ENCODE measurements around the gene CD8B2.
"Not testable (repeated sequence)": the region's sequence is repeated elsewhere in the genome, so short reads cannot be mapped to it uniquely, and the experiment has no call there.

Gene CD8B2

GRCh38 chr2:106552921-106553320, 65.8 kb downstream of the CD8B2 start:
- H3K4me3 Mint-ChIP-seq, result no peak overlapping the region
- H3K9me3 Mint-ChIP-seq, result peaks cover 3% of the 10 kb centered on the region
- H3K27ac Mint-ChIP-seq, result no peak overlapping the region
- H3K36me3 Mint-ChIP-seq (ENCODE audit: low read depth), result no peaks in the 10 kb centered on the region
- H3K4me1 Mint-ChIP-seq (ENCODE audit: low read depth), result no peaks in the 10 kb centered on the region
- no peak for DNase-seq
- H3K27me3 Mint-ChIP-seq, result peaks cover 7% of the 10 kb centered on the region

GRCh38 chr2:106553321-106553720, 66.2 kb downstream of the CD8B2 start:
- no peak overlapping the region for H3K27ac Mint-ChIP-seq
- no peak for DNase-seq
- no peaks in the 10 kb centered on the region for H3K36me3 Mint-ChIP-seq (ENCODE audit: low read depth)
- no peak overlapping the region for H3K4me3 Mint-ChIP-seq
- H3K9me3 Mint-ChIP-seq, result peaks cover 3% of the 10 kb centered on the region
- H3K27me3 Mint-ChIP-seq, result peaks cover 3% of the 10 kb centered on the region
- H3K4me1 Mint-ChIP-seq (ENCODE audit: low read depth), result no peaks in the 10 kb centered on the region

- Mint-ChIP-seq H3K27ac (no peak overlapping the region), H3K36me3 (ENCODE audit: low read depth) (no peaks in the 10 kb centered on the region), H3K4me1 (ENCODE audit: low read depth) (no peaks in the 10 kb centered on the region), H3K27me3 (no peaks in the 10 kb centered on the region), H3K4me3 (no peak overlapping the region), H3K9me3 (peaks cover 3% of the 10 kb centered on the region)
- DNase-seq, result no peak
These were observed 67.2 kb downstream of the CD8B2 start for GRCh38 chr2:106554411-106554810.

- DNase-seq, result no peak
- Mint-ChIP-seq H3K27ac (no peak overlapping the region), H3K27me3 (no peaks in the 10 kb centered on the region), H3K9me3 (peaks cover 3% of the 10 kb centered on the region), H3K4me3 (no peak overlapping the region), H3K4me1 (ENCODE audit: low read depth) (no peaks in the 10 kb centered on the region), H3K36me3 (ENCODE audit: low read depth) (no peaks in the 10 kb centered on the region)
These were observed 67.9 kb downstream of the CD8B2 start for GRCh38 chr2:106555053-106555452.

- H3K9me3 Mint-ChIP-seq; H3K36me3 Mint-ChIP-seq (ENCODE audit: low read depth); DNase-seq; H3K27me3 Mint-ChIP-seq; H3K27ac Mint-ChIP-seq; H3K4me3 Mint-ChIP-seq: not testable (repeated sequence)
- peaks cover 12% of the 10 kb centered on the region for H3K4me1 Mint-ChIP-seq (ENCODE audit: low read depth)
These were observed 72.6 kb downstream of the CD8B2 start for GRCh38 chr2:106559786-106560185.

GRCh38 chr2:106560773-106561172, 73.6 kb downstream of the CD8B2 start:
- Mint-ChIP-seq H3K27ac (no peak overlapping the region), H3K4me1 (ENCODE audit: low read depth) (peaks cover 19% of the 10 kb centered on the region), H3K27me3 (no peaks in the 10 kb centered on the region), H3K9me3 (peaks cover 3% of the 10 kb centered on the region), H3K36me3 (ENCODE audit: low read depth) (no peaks in the 10 kb centered on the region), H3K4me3 (no peak overlapping the region)
- no peak for DNase-seq

GRCh38 chr2:106561356-106561755, 74.2 kb downstream of the CD8B2 start:
- H3K36me3 Mint-ChIP-seq (ENCODE audit: low read depth), result no peaks in the 10 kb centered on the region
- DNase-seq, result no peak
- peaks cover 3% of the 10 kb centered on the region for H3K9me3 Mint-ChIP-seq
- H3K27me3 Mint-ChIP-seq, result no peaks in the 10 kb centered on the region
- peaks cover 25% of the 10 kb centered on the region for H3K4me1 Mint-ChIP-seq (ENCODE audit: low read depth)
- no peak overlapping the region for H3K27ac Mint-ChIP-seq
- no peak overlapping the region for H3K4me3 Mint-ChIP-seq

GRCh38 chr2:106561803-106562202, 74.6 kb downstream of the CD8B2 start:
- no peak overlapping the region for H3K4me3 Mint-ChIP-seq
- H3K9me3 Mint-ChIP-seq, result peaks cover 2% of the 10 kb centered on the region
- DNase-seq, result no peak
- no peaks in the 10 kb centered on the region for H3K36me3 Mint-ChIP-seq (ENCODE audit: low read depth)
- H3K27ac Mint-ChIP-seq, result no peak overlapping the region
- no peaks in the 10 kb centered on the region for H3K27me3 Mint-ChIP-seq
- H3K4me1 Mint-ChIP-seq (ENCODE audit: low read depth), result peaks cover 27% of the 10 kb centered on the region

- H3K9me3 Mint-ChIP-seq, result no peaks in the 10 kb centered on the region
- no peaks in the 10 kb centered on the region for H3K27me3 Mint-ChIP-seq
These were observed 75.4 kb downstream of the CD8B2 start for GRCh38 chr2:106562268-106563186.

GRCh38 chr2:106563195-106563594, 76.0 kb downstream of the CD8B2 start:
- H3K27ac Mint-ChIP-seq, result no peak overlapping the region
- H3K36me3 Mint-ChIP-seq (ENCODE audit: low read depth), result no peaks in the 10 kb centered on the region
- H3K9me3 Mint-ChIP-seq, result no peaks in the 10 kb centered on the region
- peaks cover 33% of the 10 kb centered on the region for H3K4me1 Mint-ChIP-seq (ENCODE audit: low read depth)
- H3K27me3 Mint-ChIP-seq, result no peaks in the 10 kb centered on the region
- no peak overlapping the region for H3K4me3 Mint-ChIP-seq
- DNase-seq, result no peak

More at GRCh38 chr2:106562268-106563186, 75.4 kb downstream of the CD8B2 start:
- no peak overlapping the region for H3K27ac Mint-ChIP-seq
- no peak for DNase-seq
- H3K4me3 Mint-ChIP-seq, result no peak overlapping the region
- H3K36me3 Mint-ChIP-seq (ENCODE audit: low read depth), result no peaks in the 10 kb centered on the region
- peaks cover 33% of the 10 kb centered on the region for H3K4me1 Mint-ChIP-seq (ENCODE audit: low read depth)

GRCh38 chr2:106565599-106565998, 78.4 kb downstream of the CD8B2 start:
- H3K27me3 Mint-ChIP-seq, result no peaks in the 10 kb centered on the region
- no peak overlapping the region for H3K4me3 Mint-ChIP-seq
- no peaks in the 10 kb centered on the region for H3K36me3 Mint-ChIP-seq (ENCODE audit: low read depth)
- no peaks in the 10 kb centered on the region for H3K9me3 Mint-ChIP-seq
- peak overlapping the region; percentile 85 for H3K27ac Mint-ChIP-seq
- H3K4me1 Mint-ChIP-seq (ENCODE audit: low read depth), result peaks cover 33% of the 10 kb centered on the region
- DNase-seq, result no peak

GRCh38 chr2:106566050-106566449, 78.9 kb downstream of the CD8B2 start:
- Mint-ChIP-seq H3K27ac (peak overlapping the region; percentile 85), H3K27me3 (no peaks in the 10 kb centered on the region), H3K4me3 (no peak overlapping the region), H3K36me3 (ENCODE audit: low read depth) (no peaks in the 10 kb centered on the region), H3K9me3 (no peaks in the 10 kb centered on the region), H3K4me1 (ENCODE audit: low read depth) (peaks cover 33% of the 10 kb centered on the region)
- peak; percentile 50 for DNase-seq

- H3K4me3 Mint-ChIP-seq; H3K36me3 Mint-ChIP-seq (ENCODE audit: low read depth); DNase-seq; H3K9me3 Mint-ChIP-seq; H3K27me3 Mint-ChIP-seq: not testable (repeated sequence)
- H3K4me1 Mint-ChIP-seq (ENCODE audit: low read depth), result peaks cover 33% of the 10 kb centered on the region
- H3K27ac Mint-ChIP-seq, result peak overlapping the region; percentile 85
These were observed 79.3 kb downstream of the CD8B2 start for GRCh38 chr2:106566484-106566883.

- DNase-seq, result no peak
- no peaks in the 10 kb centered on the region for H3K27me3 Mint-ChIP-seq
- no peaks in the 10 kb centered on the region for H3K36me3 Mint-ChIP-seq (ENCODE audit: low read depth)
These were observed 83.2 kb downstream of the CD8B2 start for GRCh38 chr2:106570316-106570715.

More at GRCh38 chr2:106570316-106570715, 83.2 kb downstream of the CD8B2 start:
- Mint-ChIP-seq H3K9me3 (no peaks in the 10 kb centered on the region), H3K4me3 (no peak overlapping the region), H3K4me1 (ENCODE audit: low read depth) (peaks cover 18% of the 10 kb centered on the region), H3K27ac (no peak overlapping the region)
